B cell (primary cell): ENCODE results near the gene PIM3. TPM values are rescaled to one million over a fixed set of nuclear protein-coding genes. Genes with fewer than 3 reads are reported as not detected.

Experiments used
- ATAC-seq: fragments of 200-7000 bp; cut with Tn5 transposase; one replicate; pipeline ENCODE4 v1.10.0; 2021; ENCODE audit warnings: low read depth, mild to moderate bottlenecking, moderate number of reproducible peaks, moderate library complexity
- CTCF ChIA-PET: fragments of 350-600 bp; sonication (Branson Sonifier 250); formaldehyde crosslinking; loops from one replicate; lab custom pipeline; 2021; ENCODE audit warnings: antibody characterized with exemption, inconsistent platforms; lab: Charles Lee
- POLR2A ChIA-PET: fragments of 350-600 bp; sonication (Branson Sonifier 250); formaldehyde crosslinking; loops from one replicate; lab custom pipeline; 2021; ENCODE audit warnings: antibody characterized with exemption; lab: Charles Lee
- DNase-seq: peaks from one replicate; pipeline ENCODE4 v3.0.0; 2013
- H2AFZ ChIP-seq: 2 replicates; pipeline ENCODE4 v1.6.1; 2012; ENCODE audit warnings: mild to moderate bottlenecking, low read depth, low read length; ENCODE audit not compliant: insufficient read depth, poor library complexity, severe bottlenecking
- H3K27ac ChIP-seq, 2 donors: 1 replicate in 1 of 2; 2 replicates in 1 of 2; pipeline ENCODE4 v1.5.1; 2012 to 2013; ENCODE audit warnings: low read length in 2 of 2, mild to moderate bottlenecking in 2 of 2, moderate library complexity in 1 of 2
- H3K27me3 ChIP-seq, 4 experiments: fragments of 200-600 bp in 1 of 4; sonication (generic) in 1 of 4; replicated peaks in 1 of 4; 1 replicate in 2 of 4; 2 replicates in 2 of 4; pipeline versions ENCODE4 v1.6.1 to v1.7.0; 2013 to 2016; ENCODE audit warnings: low read length in 3 of 4, mild to moderate bottlenecking in 2 of 4, mixed read lengths in 1 of 4, moderate library complexity in 1 of 4; ENCODE audit not compliant: insufficient read depth in 4 of 4, control insufficient read depth in 3 of 4; ENCODE audit errors: control extremely low read depth in 1 of 4
- H3K36me3 ChIP-seq, 2 experiments: replicated peaks in 1 of 2; 1 replicate in 1 of 2; 2 replicates in 1 of 2; pipeline versions ENCODE4 v1.6.1 to v1.7.1; 2013; ENCODE audit warnings: low read length in 1 of 2; ENCODE audit not compliant: insufficient read depth in 2 of 2, control insufficient read depth in 1 of 2; ENCODE audit errors: control extremely low read depth in 1 of 2, extremely low read depth in 1 of 2
- H3K4me1 ChIP-seq, 2 donors: fragments of 200-600 bp in 1 of 2; sonication (generic) in 1 of 2; 1 replicate in 1 of 2; 2 replicates in 1 of 2; pipeline versions ENCODE4 v1.5.1 to v1.6.1; 2013 to 2017; ENCODE audit warnings: low read length in 2 of 2; ENCODE audit not compliant: control insufficient read depth in 2 of 2, insufficient read depth in 2 of 2
- H3K4me2 ChIP-seq: replicated peaks from 2 replicates; pipeline ENCODE3; 2012; ENCODE audit warnings: mild to moderate bottlenecking, low read depth, low read length; ENCODE audit not compliant: poor library complexity, severe bottlenecking
- H3K4me3 ChIP-seq, 5 experiments: fragments of 200-600 bp in 1 of 5; sonication (generic) in 1 of 5; 1 replicate in 3 of 5; 2 replicates in 2 of 5; pipeline versions ENCODE4 v1.5.1 to v1.7.0; 2011 to 2016; ENCODE audit warnings: low read length in 4 of 5, mild to moderate bottlenecking in 4 of 5, low read depth in 2 of 5, control low read depth in 1 of 5, moderate library complexity in 1 of 5; ENCODE audit not compliant: insufficient read depth in 1 of 5; ENCODE audit errors: control extremely low read depth in 1 of 5, extremely low read depth in 1 of 5
- H3K79me2 ChIP-seq: fragments of 200-600 bp; sonication (generic); one replicate; pipeline ENCODE4 v1.6.0; 2016; ENCODE audit warnings: low read length; ENCODE audit not compliant: control insufficient read depth, insufficient read depth
- H3K9ac ChIP-seq: fragments of 200-600 bp; sonication (generic); 2 replicates; pipeline ENCODE4 v1.6.1; 2017; ENCODE audit warnings: mild to moderate bottlenecking, low read length, moderate library complexity
- H3K9me3 ChIP-seq, 3 donors: one replicate each; pipeline versions ENCODE4 v1.6.1 to v1.7.1; 2013; ENCODE audit warnings: low read length in 2 of 3; ENCODE audit not compliant: control insufficient read depth in 2 of 3, insufficient read depth in 1 of 3; ENCODE audit errors: control extremely low read depth in 1 of 3
- H4K20me1 ChIP-seq: 2 replicates; pipeline ENCODE4 v1.6.0; 2012; ENCODE audit warnings: mild to moderate bottlenecking, low read length; ENCODE audit not compliant: insufficient read depth, control insufficient read depth, poor library complexity, severe bottlenecking
- H3K27ac Mint-ChIP-seq: one replicate; pipeline ENCODE4 v1.8.0; 2021; ENCODE audit warnings: mixed read lengths
- H3K27me3 Mint-ChIP-seq: one replicate; pipeline ENCODE4 v1.8.0; 2021; ENCODE audit warnings: mixed read lengths
- H3K4me1 Mint-ChIP-seq: one replicate; pipeline ENCODE4 v1.8.0; 2021; ENCODE audit warnings: mixed read lengths
- H3K4me3 Mint-ChIP-seq: one replicate; pipeline ENCODE4 v1.8.0; 2021; ENCODE audit warnings: mixed read lengths
- H3K9me3 Mint-ChIP-seq: one replicate; pipeline ENCODE4 v1.8.0; 2022; ENCODE audit warnings: mixed read lengths; ENCODE audit not compliant: insufficient read depth
- CTCF ChIP-seq: fragments of 200-600 bp; IDR thresholded peaks from one replicate; pipeline ENCODE4 v1.8.0; 2022; ENCODE audit warnings: antibody characterized with exemption, mild to moderate bottlenecking
- EZH2 ChIP-seq: IDR thresholded peaks from 2 replicates; pipeline ENCODE4 v1.6.1; 2012; ENCODE audit warnings: borderline replicate concordance, low read depth, mild to moderate bottlenecking, moderate library complexity, low read length; ENCODE audit not compliant: insufficient read depth, poor library complexity, severe bottlenecking
- WGBS: methylation state at CpG from one replicate; pipeline ENCODE4 v1.1.5; 2013; ENCODE audit warnings: missing lambda C conversion rate; ENCODE audit not compliant: insufficient coverage; 5-methylcytosine and 5-hydroxymethylcytosine counted together
- intact Hi-C: fragments of 100-400 bp; cut with micrococcal nuclease; formaldehyde crosslinking; loops from one replicate; pipeline ENCODE4 v1.10.0; 2022
- polyA plus RNA-seq: library from polyadenylated mRNA; depleted of rRNA; stranded (reverse); fragments of >200 nt; gene quantifications from 2 replicates; pipeline ENCODE4 v1.2.3, GENCODE V29; 2012
- total RNA-seq, 2 donors: library from RNA; stranded (reverse); fragments of 120-200 nt in 1 of 2; gene quantifications; 1 replicate in 1 of 2; 2 replicates in 1 of 2; pipeline versions ENCODE4 v1.2.3 to v1.2.4, GENCODE V29; 2013 to 2022

Gene PIM3
- total and polyA plus RNA-seq, 2 donors (not counting 1 experiment from before 2014, with no cell fraction given) = 74.6 to 128 TPM

GRCh38 chr22:49938565-49939136 is 21.9 kb upstream of the PIM3 start:
- H4K20me1 ChIP-seq = no peaks in the 10 kb centered on the region
- 87% methylated on average over 18 of the region's 19 CpGs for WGBS
- Mint-ChIP-seq H3K27me3 (no peaks in the 10 kb centered on the region), H3K27ac (peak overlapping the region; percentile 26), H3K4me3 (no peak overlapping the region), H3K4me1 (peaks cover 13% of the 10 kb centered on the region), H3K9me3 (no peaks in the 10 kb centered on the region)
- peaks cover 20 to 30% of the 10 kb centered on the region in 2 donors for H3K4me1 ChIP-seq
- H3K79me2 ChIP-seq = peaks cover 13% of the 10 kb centered on the region
- no peak overlapping the region for H3K9ac ChIP-seq
- no peaks in the 10 kb centered on the region for H3K36me3 ChIP-seq
- H3K4me3 ChIP-seq = no peak overlapping the region
- H3K9me3 ChIP-seq = peaks cover 0 to 11% (median 0%) of the 10 kb centered on the region in 3 donors
- ATAC-seq (no peak), DNase-seq (no peak)
- H3K27me3 ChIP-seq = no peaks in the 10 kb centered on the region
- H2AFZ ChIP-seq = no peak overlapping the region
- no peak overlapping the region for H3K4me2 ChIP-seq
- TF ChIP-seq CTCF = no peak
- no peak for TF ChIP-seq EZH2
- H3K27ac ChIP-seq = no peak overlapping the region
- ChIA-PET CTCF (interaction anchor here (1.9 kb wide), 1 partner anchor 8 kb away, joined by 6 read pairs; no protein-coding TSS in a partner anchor), POLR2A (interaction anchor here (0.8 kb wide), 1 partner anchor 24 kb away, joined by 3 read pairs; no protein-coding TSS in a partner anchor)
- intact Hi-C loops = loop anchor here (10.0 kb wide), 1 partner anchor 536 kb away; the partner anchor contains the start of gene SBF1
